ENCODE measurements around the gene PRPF40A. TPM values are rescaled to one million over a fixed set of nuclear protein-coding genes. Genes with fewer than 3 reads are reported as not detected.

PRPF40A gene
- total and polyA plus RNA-seq, 2 of the 13 experiments (the other 11 are each of a cell fraction or from before 2014, with no cell fraction given) = 146 to 207 TPM

DNA sequence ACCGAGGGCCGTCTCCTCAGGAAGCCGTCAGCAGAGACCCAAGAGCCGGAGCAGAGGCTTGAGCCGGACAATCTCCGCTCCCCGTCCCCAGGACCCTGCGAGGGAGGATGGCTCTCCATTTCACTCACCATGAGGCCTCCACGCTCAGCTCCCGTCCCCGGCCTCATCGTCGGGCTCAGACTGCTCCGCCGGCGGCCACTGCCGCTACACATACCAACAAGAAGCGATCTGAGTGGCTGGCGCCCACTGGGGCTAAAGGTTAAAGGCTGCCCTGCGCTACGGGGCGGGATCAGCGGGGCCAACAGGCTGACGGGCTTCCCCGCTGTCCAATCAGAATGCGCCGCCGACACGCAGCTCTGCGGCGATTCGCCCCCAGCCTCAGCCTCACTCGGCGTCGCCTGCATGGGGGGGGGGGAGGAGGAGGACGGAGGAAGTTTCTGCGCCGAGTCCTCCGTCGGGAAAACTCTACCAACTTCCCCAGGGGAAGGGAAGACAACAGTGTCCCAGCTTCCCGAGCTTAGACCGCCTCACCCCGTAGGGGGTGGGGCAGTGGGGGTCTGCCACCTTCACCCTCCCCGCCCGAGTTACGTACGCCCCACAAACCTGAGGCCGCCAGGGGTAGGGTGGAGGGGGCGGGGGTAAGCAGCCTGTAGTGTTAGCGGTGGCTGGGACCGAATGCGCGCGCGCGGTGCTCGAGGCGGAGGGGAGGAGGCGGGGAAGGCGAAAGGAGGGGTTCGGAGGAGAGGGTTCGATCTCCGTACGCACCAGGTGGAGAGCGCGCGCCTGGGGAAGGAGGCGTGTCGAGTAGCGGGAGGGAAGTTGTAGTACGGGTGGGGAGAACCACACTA is at the start of gene PRPF40A (continued):
- TF ChIP-seq, protein P1, sequence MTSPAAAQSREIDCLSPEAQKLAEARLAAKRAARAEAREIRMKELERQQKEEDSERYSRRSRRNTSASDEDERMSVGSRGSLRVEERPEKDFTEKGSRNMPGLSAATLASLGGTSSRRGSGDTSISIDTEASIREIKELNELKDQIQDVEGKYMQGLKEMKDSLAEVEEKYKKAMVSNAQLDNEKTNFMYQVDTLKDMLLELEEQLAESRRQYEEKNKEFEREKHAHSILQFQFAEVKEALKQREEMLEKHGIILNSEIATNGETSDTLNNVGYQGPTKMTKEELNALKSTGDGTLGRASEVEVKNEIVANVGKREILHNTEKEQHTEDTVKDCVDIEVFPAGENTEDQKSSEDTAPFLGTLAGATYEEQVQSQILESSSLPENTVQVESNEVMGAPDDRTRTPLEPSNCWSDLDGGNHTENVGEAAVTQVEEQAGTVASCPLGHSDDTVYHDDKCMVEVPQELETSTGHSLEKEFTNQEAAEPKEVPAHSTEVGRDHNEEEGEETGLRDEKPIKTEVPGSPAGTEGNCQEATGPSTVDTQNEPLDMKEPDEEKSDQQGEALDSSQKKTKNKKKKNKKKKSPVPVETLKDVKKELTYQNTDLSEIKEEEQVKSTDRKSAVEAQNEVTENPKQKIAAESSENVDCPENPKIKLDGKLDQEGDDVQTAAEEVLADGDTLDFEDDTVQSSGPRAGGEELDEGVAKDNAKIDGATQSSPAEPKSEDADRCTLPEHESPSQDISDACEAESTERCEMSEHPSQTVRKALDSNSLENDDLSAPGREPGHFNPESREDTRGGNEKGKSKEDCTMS (CRISPR knock-in tag; conservative IDR thresholded peaks at IDR 0.05) = no peak
- TF ChIP-seq, protein P2, sequence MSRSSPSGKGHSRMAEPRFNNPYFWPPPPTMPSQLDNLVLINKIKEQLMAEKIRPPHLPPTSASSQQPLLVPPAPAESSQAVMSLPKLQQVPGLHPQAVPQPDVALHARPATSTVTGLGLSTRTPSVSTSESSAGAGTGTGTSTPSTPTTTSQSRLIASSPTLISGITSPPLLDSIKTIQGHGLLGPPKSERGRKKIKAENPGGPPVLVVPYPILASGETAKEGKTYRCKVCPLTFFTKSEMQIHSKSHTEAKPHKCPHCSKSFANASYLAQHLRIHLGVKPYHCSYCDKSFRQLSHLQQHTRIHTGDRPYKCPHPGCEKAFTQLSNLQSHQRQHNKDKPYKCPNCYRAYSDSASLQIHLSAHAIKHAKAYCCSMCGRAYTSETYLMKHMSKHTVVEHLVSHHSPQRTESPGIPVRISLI (CRISPR knock-in tag; IDR thresholded peaks at IDR 0.05; ENCODE audit: borderline replicate concordance) = peak; percentile 69; the same call in 1 of the 2 replicates
- TF ChIP-seq, protein P3, sequence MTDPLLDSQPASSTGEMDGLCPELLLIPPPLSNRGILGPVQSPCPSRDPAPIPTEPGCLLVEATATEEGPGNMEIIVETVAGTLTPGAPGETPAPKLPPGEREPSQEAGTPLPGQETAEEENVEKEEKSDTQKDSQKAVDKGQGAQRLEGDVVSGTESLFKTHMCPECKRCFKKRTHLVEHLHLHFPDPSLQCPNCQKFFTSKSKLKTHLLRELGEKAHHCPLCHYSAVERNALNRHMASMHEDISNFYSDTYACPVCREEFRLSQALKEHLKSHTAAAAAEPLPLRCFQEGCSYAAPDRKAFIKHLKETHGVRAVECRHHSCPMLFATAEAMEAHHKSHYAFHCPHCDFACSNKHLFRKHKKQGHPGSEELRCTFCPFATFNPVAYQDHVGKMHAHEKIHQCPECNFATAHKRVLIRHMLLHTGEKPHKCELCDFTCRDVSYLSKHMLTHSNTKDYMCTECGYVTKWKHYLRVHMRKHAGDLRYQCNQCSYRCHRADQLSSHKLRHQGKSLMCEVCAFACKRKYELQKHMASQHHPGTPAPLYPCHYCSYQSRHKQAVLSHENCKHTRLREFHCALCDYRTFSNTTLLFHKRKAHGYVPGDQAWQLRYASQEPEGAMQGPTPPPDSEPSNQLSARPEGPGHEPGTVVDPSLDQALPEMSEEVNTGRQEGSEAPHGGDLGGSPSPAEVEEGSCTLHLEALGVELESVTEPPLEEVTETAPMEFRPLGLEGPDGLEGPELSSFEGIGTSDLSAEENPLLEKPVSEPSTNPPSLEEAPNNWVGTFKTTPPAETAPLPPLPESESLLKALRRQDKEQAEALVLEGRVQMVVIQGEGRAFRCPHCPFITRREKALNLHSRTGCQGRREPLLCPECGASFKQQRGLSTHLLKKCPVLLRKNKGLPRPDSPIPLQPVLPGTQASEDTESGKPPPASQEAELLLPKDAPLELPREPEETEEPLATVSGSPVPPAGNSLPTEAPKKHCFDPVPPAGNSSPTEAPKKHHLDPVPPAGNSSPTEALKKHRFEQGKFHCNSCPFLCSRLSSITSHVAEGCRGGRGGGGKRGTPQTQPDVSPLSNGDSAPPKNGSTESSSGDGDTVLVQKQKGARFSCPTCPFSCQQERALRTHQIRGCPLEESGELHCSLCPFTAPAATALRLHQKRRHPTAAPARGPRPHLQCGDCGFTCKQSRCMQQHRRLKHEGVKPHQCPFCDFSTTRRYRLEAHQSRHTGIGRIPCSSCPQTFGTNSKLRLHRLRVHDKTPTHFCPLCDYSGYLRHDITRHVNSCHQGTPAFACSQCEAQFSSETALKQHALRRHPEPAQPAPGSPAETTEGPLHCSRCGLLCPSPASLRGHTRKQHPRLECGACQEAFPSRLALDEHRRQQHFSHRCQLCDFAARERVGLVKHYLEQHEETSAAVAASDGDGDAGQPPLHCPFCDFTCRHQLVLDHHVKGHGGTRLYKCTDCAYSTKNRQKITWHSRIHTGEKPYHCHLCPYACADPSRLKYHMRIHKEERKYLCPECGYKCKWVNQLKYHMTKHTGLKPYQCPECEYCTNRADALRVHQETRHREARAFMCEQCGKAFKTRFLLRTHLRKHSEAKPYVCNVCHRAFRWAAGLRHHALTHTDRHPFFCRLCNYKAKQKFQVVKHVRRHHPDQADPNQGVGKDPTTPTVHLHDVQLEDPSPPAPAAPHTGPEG (CRISPR knock-in tag; IDR thresholded peaks at IDR 0.05) = no peak
- TF ChIP-seq, protein P4, sequence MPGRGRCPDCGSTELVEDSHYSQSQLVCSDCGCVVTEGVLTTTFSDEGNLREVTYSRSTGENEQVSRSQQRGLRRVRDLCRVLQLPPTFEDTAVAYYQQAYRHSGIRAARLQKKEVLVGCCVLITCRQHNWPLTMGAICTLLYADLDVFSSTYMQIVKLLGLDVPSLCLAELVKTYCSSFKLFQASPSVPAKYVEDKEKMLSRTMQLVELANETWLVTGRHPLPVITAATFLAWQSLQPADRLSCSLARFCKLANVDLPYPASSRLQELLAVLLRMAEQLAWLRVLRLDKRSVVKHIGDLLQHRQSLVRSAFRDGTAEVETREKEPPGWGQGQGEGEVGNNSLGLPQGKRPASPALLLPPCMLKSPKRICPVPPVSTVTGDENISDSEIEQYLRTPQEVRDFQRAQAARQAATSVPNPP (CRISPR knock-in tag; IDR thresholded peaks at IDR 0.05) = 0 out of 2 replicates have a peak, but pooled peaks have one; percentile 22
- TF ChIP-seq KLF9 (CRISPR knock-in tag; IDR thresholded peaks at IDR 0.05; ENCODE audit: low read depth) (peak; percentile 50; the same call in 1 of the 2 replicates), SMAD3 (CRISPR knock-in tag; IDR thresholded peaks at IDR 0.05) (peak; percentile 85), KAT7 (CRISPR knock-in tag; IDR thresholded peaks at IDR 0.05; ENCODE audit: borderline replicate concordance) (no peak; the same call in 1 of the 2 replicates), ZNF597 (CRISPR knock-in tag; IDR thresholded peaks at IDR 0.05) (no peak), ZNF510 (CRISPR knock-in tag; IDR thresholded peaks at IDR 0.05; ENCODE audit: low read depth) (peak; percentile 99), ZNF737 (CRISPR knock-in tag; IDR thresholded peaks at IDR 0.05; ENCODE audit: borderline replicate concordance) (no peak), MAFF (IDR thresholded peaks at IDR 0.05; ENCODE audit: low read depth, low read length) (no peak)

All from HepG2 (cell line).